GM19035 (cell line): Measurements from ENCODE around the gene MYL10.
"Not testable (repeated sequence)": the region's sequence is repeated elsewhere in the genome, so short reads cannot be mapped to it uniquely, and the experiment has no call there.

Source experiments
- ATAC-seq: cut with Tn5 transposase; IDR thresholded peaks from one replicate; pipeline ENCODE4 v1.9.1; 2021; ENCODE audit not compliant: unreplicated experiment

The MYL10 gene

DNA sequence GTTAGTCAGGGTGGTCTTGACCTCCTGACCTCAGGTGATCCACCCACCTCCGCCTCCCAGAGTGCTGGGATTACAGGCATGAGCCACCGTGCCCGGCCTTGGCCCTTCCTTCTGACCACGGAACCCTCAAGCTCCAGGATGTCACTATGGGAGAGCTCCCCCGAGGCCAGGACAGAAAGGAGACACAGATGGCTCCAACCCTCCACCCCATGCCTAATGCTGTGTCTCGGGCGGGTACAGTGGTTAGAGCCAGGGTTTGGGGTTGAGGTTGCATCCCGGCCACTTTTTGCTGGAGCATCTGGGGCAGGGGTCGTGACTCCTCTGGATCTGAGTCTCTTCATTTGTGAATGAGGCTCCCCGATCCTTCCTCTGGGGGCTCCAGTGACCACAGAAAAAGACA lies 8.1 kb downstream of the MYL10 start:
- ATAC-seq = no peak

DNA sequence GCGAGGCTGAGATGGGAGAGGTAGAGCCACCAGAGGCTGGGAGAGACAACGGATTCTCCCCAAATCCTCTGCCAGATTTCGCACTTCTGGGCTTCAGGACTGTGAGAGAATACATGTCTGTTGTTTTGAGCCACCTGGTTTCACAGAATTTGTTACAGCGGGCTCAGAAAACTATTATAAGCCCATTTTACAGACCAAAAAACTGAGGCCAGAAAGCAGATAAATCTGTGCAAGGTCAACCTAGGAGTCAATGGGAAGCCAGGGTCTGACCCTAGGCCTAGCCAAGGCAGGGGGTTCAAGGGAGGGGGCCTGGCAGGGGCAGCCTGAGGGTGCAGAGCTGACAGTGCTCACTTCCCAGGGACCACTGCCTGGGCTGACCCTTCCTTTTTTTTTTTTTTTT lies 8.7 kb downstream of the MYL10 start:
- no peak for ATAC-seq

DNA sequence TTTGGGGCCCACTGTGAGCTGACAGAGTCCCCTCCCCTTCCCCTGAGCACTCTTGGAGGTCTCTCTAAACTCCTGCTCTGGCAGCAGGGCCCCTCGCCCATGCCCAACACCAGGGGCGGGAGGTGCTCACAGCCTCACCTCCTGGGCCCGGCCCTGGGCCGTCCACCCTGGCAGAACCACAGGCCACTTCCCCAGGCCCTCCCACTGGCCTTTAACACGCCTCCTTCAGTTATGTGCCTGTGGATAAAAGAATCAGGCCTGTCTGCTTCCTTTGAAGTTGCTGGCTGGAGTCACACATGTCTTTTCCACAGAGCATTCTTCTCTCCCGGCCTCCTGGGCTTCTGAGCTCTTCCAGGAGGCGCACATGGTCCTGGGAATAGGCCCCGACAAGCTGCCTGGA lies 10.2 kb downstream of the MYL10 start:
- no peak for ATAC-seq

DNA sequence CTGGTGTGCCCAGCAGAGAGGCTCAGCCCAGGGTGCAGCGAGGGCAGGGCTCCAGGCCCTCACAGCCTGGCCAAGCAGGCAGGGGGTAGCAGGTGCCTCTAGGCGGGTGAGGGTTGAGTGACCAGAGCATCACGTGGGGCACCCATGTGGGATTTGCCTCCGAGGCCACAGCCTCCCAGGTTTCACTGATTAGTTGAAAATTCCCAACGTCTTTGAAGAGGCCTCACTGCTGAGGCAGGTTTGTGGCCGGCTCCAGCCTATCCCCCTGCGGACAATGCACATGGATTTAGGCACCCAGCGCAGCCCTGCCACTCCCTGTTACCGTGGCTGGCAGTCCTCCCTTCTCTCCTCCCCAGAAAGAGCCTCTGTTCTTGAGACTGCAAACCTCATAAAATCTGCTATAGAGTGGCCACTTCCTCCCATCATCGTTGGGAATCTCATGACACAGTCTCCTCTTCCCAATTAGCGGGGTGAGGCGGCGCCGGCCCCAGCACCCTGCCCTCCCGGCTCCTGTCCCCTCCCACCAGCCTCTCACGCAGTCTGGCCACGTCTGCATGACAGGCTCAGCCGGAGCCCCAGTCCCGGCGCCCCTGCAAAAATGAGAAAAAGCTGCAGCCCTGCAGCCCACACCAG lies 10.8 kb downstream of the MYL10 start:
- ATAC-seq = no peak

DNA sequence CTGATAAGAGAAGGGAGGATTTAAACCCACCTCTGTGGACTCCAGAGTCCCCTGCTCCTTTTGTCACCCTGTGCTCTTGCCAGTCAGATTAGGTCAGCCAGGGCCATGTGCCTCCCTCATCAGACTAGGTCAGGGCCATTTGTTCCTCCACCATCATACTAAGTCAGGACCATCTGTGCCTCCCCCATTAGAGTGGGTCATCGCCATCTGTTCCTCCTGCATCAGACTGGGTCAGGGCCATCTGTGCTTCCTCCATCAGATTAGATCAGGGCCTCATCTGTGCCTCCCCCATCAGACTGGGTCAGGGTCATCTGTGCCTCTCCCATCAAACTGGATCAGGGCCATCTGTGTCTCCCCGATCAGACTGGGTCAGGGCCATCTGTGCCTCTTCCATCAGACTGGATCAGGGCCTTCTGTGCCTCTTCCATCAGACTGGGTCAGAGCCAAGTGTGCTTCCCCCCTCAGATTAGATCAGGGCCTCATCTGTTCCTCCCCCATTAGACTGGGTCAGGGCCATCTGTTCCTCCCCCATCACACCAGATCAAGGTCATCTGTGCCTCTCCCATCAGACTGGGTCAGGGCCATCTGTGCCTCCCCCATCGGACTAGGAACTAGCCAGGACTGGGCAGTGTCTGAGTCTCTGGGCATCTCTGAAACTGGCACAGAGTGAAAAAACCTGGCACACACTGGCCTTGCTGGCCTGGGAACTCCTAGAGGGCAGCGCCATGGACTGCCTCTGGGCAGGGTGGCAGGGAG lies 11.5 kb downstream of the MYL10 start:
- no peak for ATAC-seq

DNA sequence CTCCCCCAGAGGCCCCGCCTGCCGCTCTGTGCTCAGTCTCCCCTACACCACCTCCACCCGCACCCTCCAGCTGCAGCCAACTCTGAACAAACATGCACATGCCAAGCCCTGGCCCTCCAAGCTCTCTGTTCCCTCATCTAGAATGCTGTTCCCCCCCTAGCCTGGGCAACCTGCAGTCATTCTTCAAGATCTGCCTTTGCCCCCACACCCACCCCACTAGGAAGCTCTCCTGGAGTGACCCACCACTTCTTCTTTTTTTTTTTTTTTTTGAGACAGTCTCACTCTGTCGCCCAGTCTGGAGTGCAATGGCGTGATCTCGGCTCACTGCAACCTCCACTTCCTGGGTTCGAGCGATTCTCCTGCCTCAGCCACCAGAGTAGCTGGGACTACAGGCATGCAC lies 13.7 kb downstream of the MYL10 start:
- no peak for ATAC-seq

DNA sequence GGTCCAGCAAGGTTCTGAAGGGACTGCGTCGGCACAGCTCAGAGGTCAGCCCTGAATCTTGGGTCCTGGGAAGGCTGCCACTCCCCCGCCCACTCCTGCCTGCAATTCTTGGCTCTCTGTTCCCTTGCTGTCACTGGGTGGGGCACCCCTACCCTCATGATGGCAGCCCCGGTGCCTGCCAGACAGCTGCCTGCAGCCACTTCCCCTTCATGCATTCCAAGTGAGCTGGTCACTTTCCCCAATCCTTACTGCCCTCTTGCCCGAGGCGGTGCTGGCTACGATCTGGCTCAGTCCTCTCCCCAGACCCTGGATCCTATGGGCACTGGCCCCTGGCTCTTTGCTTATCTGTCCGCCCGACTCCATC lies 14.2 kb downstream of the MYL10 start:
- ATAC-seq = no peak

DNA sequence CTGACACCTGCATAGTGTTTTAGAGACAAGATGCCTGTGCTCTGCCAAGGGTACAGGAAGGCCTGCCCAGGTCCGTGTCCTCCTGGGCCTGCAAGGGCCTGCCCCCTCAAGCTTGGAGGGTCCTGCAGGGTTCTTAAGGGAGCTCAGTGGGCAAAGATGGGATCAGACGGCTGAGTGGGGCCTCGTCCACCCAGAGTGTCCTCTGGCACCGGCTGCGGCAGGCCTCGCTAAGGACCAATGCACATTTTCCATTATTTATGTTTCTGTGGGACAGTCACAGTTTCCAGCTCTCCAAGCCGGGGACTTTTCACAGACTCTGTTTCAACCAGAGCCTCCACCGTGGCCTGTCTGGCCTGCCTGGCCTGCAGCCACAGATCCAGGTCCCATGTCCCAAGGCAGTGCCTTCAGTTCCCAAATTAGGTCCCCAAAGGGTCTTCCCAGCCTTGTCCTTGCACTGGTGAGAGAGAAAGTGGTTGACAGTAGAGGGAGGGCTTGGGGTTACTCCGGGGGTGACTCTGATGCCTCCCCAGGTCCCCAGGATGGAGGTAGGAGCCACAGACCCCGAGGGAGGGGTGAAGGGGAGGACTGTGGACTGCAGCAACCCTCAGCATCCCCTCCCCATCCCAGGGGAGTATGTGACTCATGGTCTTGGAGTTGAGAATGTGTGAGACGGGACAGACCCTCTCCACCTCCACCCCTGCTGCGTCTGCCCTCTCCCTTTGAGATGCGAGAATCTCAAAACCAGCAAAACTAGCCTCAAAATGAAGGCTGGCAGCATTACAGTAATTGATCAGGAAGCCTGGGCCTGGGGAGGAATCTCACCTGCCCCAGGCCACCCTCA lies 14.8 kb downstream of the MYL10 start:
- no peak for ATAC-seq

DNA sequence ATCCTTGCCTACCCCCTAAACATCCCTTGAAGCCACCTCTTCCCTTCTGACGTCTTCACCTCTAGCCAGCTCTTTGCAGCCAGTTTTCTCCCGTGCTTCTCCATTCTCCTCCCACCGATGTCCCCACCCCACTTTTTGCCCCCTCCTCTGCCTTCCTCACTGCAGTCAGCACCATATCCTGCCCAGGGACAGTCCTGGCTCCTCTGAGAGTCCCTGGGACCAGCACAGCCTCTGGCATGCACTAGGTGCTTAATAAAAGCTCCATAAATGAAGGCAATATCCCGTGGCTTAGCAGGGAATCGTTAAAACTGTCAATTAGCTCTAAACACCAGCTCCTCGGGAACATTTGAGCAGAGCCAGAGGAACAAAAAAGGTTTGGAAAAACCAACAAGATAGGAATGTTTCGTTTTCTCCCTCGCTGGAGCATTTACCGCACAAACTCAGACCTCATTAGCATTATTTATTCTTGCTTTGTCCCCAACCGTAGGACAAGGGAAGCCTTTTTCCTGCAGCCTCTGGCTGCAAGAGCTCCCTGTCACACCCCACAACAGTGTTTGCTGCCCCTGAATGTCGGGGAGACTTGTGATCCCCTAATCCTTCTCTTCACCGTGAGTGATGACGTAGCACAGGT lies 16.1 kb downstream of the MYL10 start:
- ATAC-seq = no peak

DNA sequence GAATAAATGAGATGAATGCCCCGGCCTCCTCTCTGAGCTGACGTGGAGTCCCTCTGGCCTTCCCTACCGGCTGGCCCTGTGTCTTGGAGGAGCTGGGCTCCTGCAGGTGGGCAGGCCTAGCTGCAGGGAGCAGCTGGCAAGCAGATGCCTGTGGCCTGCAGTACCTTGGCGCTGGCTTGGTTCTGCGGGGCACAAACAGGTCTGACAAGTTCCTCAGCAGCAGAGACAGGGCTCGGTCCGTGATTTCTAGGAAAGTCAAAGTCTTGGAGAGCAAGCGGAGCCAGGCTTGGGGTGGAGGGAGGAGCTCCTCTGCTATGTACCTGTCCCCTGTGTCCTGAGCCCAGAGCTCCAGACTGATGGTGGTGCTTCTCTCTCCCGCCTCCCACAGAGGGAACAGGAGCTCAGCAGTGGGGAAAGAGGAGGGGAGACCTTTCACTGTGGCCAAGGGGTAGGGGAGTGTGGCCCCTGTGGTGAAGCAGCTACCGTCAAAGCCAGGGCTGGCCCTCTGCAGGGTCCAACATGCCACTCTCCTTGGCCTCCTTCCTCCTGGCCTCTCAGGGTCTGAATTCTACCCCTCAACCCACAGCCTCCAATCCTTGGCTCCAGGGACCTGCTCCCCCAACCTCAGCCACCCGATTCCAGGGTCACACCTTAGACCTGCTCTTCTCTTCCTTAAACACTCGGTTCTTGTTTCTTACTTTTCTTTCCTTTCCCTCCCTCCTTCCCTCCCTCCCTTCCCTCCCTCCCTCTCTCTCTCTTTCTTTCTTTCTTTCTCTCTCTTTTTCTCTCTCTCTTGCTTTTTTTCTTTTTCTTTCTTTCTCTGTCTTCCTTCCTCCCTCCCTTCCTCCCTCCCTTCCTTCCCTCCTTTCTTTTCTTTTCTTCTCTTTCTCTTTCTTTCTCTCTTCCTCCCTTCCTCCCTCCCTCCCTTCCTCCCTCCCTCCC lies 20.1 kb downstream of the MYL10 start:
- ATAC-seq = no peak

DNA sequence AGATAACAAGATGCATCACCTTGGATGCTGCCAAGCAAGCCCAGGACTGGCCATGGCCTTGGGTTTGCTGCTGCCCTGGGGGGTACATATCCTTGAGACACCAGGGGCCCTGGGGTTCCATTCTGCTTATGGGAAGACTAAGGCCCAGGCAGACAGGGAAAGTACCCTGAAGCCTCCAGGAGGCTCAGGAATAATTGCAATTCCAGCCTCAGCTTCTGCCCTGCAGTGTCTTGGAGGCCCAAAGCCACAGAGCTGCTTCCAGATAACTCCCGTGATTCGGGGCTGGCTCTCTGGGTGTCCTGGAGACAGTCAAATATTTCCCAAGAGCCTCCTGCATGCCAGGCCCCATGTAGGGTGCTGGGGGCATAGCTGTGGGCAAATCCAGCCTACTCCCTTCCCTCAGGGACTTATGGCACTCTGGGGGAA lies 22.6 kb downstream of the MYL10 start:
- no peak for ATAC-seq

DNA sequence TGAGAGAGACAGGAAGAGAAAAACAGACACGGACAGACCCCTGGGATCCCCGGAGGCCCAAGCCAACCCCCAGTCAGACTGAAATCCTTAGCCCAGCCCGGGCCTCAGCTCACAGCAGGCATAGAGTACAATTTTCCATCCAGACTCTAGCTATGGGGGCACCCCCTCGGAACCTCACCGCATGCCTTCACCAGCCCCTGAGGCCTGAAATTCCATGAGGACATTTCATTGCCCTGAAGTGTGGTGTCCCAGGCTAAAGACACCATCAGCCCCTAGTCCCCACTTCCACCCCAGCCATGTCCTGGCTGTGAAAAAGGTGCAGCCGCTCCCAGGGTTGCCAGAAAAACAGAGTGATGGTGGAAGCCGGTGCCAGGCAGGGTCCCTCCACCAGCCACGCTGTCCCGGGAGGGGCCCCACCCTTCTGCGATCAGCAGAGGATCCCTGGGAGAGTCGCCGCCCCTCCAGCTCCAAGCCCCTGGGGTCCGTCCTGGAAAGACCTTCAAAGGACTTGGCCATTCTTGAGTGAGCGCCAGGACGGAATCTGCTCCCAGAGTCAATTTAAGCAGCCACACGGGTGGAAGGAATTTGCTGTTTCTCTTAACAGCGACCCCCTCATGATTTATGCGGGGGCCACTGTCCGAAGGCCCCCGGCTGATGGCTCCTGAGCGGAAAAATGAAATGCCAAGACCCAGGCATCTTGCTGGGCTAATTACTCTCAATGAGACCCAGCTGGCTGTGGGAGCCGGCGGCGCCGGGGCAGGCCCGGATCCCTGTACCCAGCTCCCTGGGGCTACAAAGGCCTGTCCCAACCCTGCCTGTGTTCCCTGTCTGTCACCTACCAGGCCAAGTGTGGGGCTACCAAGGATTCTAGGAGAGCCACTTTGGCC lies 23.2 kb downstream of the MYL10 start:
- ATAC-seq = no peak

DNA sequence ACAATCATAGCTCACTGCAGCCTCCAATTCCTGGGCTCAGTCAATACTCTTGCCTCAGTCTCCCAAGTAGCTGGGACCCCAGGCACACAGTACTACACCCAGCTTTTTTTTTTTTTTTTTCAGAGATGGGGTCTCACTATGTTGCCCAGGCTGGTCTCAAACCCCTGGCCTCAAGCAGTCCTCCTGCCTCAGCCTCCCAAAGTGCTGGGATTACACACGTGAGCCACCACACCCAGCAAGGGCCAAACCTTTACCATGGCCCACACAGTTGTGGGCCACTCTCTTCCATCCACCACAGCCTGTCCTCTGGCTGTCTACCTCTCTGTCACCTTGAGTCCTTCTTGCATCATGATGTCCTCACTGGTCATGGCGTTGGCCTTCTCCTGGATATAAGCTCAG lies 24.2 kb downstream of the MYL10 start:
- not testable (repeated sequence) for ATAC-seq

DNA sequence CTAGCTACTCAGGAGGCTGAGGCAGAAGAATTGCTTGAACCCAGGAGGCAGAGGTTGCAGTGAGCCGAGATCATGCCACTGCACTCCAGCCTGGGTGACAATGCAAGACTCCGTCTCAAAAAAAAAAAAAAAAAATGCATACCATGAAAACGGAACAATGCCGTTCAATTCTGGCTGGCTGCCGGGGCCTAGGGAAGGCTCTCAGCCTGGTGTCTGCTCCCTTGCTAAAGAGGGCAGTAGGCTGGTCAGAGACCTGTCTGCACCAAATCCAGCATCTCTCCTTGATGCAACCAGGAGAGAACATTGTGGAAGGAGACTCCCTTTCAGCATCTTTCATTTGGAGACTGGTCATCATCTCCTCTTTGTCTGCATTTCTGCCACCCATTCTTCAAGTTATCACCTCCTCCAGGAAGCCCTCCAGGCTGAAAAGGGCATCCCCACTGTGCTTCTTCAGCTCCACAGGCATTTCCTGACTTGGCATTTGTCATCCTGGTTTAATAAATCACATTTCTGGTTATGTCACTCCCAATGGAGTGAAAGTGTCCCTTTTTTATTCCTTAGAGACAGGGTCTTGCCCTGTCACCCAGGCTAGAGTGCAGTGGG lies 24.7 kb downstream of the MYL10 start:
- ATAC-seq = no peak

DNA sequence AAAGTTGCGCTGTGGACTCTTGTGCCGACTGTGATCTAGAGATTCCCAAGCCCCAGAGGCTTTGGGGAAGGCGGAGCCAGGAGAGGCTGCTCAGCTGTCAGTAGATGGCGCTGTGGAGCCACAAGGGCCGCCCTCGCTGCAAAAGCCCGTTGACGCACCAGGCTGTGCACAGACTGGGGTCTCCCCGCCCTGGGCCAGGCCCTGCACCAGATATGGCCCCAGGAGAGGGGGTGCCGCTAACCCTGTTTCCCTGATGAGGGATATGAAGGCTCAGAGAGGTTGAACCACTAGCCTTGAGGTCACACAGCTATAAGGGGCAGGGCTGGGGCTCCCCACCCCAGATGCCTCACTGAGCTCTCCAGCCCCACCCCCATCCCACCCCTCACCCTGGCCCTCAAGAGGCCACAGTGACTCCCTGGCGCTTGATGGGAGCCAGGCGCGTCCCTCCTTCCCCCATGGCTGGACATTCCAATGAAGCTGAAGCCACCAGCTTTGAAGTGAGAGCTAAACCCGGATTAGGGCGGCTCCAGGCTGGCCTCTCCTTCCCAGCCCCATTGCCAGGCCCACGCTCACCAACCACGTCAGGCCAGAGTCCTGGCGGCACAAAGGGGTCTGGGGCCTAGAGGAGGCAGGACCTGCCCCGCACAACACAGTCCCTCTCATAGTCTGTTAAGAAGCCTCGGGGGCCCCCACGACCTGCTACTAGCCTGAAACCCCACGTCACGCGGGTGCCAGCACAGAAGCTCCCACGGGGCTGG lies 26.4 kb downstream of the MYL10 start:
- no peak for ATAC-seq

DNA sequence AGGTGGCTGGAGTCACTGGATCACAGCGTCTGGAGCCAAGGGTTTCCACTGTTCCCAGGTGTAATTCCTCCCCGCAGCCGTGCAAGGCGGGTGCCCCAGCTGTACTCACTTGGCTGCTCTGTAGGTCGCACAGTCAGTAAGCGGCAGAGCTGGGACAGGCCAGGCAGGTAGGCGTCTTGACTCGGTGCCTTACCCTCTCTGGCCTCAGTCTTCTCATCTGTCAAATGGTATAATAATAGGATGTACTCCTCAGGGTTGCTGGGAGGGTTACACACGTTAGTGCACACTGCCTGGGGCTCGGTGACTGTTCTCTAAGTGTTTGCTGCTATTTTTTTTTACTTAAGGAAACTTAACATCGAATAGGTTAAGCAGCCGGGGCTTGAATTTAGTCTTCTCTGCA lies 27.0 kb downstream of the MYL10 start:
- ATAC-seq = no peak

DNA sequence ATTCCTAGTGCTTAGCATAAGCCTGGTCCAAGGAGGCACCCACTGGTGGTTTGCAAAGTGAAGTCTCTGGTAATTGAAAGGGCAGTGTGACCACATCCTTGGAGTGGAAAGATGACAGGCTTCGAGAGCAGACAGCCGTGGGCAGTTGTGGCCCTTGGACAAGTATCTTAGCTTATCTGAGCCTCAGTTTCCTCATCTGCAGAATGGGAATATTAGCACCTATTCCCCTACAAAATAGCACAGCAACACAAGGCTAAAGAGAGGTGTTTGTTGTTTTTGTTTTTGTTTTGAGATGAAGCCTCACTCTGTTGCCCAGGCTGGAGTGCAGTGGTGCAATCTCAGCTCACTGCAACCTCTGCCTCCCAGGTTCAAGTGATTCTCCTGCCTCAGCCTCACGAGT lies 29.3 kb downstream of the MYL10 start:
- no peak for ATAC-seq

DNA sequence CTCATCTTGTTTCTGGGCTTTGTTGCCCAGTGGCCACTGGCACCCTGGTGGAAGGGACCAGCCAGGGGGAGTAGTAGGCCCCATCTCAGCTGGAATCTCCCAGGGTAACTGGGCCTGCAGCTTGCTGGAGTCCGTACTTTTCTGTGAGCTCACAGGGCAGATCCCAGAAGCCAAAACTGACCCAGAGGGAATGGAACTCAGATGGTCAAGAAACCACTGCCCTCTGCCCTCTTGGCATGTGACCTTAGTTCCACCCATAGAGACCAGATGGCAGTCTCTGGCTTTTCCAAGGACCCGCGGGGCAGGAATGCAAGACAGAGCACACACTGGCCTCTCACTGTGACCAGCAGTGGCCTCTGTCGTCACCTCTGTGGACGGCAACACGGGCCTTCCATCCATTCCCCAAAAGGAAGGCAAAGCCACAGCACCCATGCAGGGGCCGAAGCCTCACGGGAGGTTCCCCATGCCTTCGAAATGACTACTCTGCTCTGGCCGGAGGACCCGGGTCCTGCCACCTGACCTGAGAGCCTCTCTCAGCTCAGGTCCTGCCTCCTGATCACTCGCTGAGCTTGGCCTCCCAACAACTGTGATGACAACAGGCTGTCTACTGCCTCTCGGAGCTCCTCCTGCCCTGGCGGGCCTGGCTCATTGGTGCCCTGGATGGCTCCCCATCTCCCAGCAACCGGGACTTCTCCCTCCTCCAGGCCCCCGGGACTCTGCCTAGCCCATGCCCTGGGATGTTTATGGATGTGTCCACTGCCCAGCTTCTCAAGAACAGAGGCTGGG lies 29.9 kb downstream of the MYL10 start:
- no peak for ATAC-seq
